Activated B cell treated with CpG ODN at 0.5 μM for 24 hours (primary cell): Measurements from ENCODE around the gene LEMD1. TPM values are rescaled to one million over a fixed set of nuclear protein-coding genes. Genes with fewer than 3 reads are reported as not detected.

Source experiments
- ATAC-seq: fragments of 200-7000 bp; cut with Tn5 transposase; one replicate; pipeline ENCODE4 v1.10.0; 2021; ENCODE audit warnings: low read depth, mild to moderate bottlenecking, moderate library complexity
- CTCF ChIA-PET: fragments of 350-600 bp; sonication (Branson Sonifier 250); formaldehyde crosslinking; loops from one replicate; lab custom pipeline; 2021; ENCODE audit warnings: antibody characterized with exemption; lab: Charles Lee
- POLR2A ChIA-PET: fragments of 350-600 bp; sonication (Branson Sonifier 250); formaldehyde crosslinking; loops from one replicate; lab custom pipeline; 2021; ENCODE audit warnings: antibody characterized with exemption; lab: Charles Lee
- DNase-seq: peaks from one replicate; pipeline ENCODE4 v3.0.0; 2022
- H3K27ac Mint-ChIP-seq: one replicate; pipeline ENCODE4 v1.8.0; 2020; ENCODE audit warnings: mixed read lengths
- H3K27me3 Mint-ChIP-seq: one replicate; pipeline ENCODE4 v1.8.0; 2021; ENCODE audit warnings: mixed read lengths
- H3K36me3 Mint-ChIP-seq: one replicate; pipeline ENCODE4 v1.8.0; 2021; ENCODE audit warnings: low read depth, mixed read lengths
- H3K4me1 Mint-ChIP-seq: one replicate; pipeline ENCODE4 v1.8.0; 2021; ENCODE audit warnings: mixed read lengths
- H3K4me3 Mint-ChIP-seq: one replicate; pipeline ENCODE4 v1.8.0; 2020; ENCODE audit warnings: mild to moderate bottlenecking, mixed read lengths
- H3K9me3 Mint-ChIP-seq: one replicate; pipeline ENCODE4 v1.8.0; 2020; ENCODE audit warnings: mixed read lengths
- intact Hi-C: fragments of 100-400 bp; cut with micrococcal nuclease; formaldehyde crosslinking; loops from one replicate; pipeline ENCODE4 v1.15.1; 2024
- total RNA-seq: library from RNA; stranded (reverse); gene quantifications from 2 replicates; pipeline ENCODE4 v1.2.3, GENCODE V29; 2022
- TF ChIP-seq, protein P1 (sequence below): fragments of 200-600 bp; IDR thresholded peaks from one replicate; pipeline ENCODE4 v1.8.0; 2022; ENCODE audit warnings: antibody characterized with exemption, mild to moderate bottlenecking

The LEMD1 gene
- total RNA-seq, 1 donor from 2014 or later: not detected

GRCh38 chr1:205342986-205343385 is 78.9 kb downstream of the LEMD1 start:
- TF ChIP-seq, protein P1, sequence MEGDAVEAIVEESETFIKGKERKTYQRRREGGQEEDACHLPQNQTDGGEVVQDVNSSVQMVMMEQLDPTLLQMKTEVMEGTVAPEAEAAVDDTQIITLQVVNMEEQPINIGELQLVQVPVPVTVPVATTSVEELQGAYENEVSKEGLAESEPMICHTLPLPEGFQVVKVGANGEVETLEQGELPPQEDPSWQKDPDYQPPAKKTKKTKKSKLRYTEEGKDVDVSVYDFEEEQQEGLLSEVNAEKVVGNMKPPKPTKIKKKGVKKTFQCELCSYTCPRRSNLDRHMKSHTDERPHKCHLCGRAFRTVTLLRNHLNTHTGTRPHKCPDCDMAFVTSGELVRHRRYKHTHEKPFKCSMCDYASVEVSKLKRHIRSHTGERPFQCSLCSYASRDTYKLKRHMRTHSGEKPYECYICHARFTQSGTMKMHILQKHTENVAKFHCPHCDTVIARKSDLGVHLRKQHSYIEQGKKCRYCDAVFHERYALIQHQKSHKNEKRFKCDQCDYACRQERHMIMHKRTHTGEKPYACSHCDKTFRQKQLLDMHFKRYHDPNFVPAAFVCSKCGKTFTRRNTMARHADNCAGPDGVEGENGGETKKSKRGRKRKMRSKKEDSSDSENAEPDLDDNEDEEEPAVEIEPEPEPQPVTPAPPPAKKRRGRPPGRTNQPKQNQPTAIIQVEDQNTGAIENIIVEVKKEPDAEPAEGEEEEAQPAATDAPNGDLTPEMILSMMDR: no peak
- no peak for DNase-seq
- intact Hi-C loops: loop anchor here (2.0 kb wide), 1 partner anchor 146 kb away; no protein-coding TSS in a partner anchor
- Mint-ChIP-seq H3K27ac (no peak overlapping the region), H3K4me1 (peaks cover 29% of the 10 kb centered on the region), H3K27me3 (peaks cover 11% of the 10 kb centered on the region), H3K4me3 (peak overlapping the region; percentile 3), H3K36me3 (no peaks in the 10 kb centered on the region), H3K9me3 (no peaks in the 10 kb centered on the region)
- ChIA-PET POLR2A (no interaction called here), CTCF (interaction anchor here (2.1 to 3.1 kb wide), 2 partner anchors 69 to 181 kb away, joined by 6 to 10 read pairs; no protein-coding TSS in a partner anchor)
- ATAC-seq: no peak

GRCh38 chr1:205340676-205341075 is 81.2 kb downstream of the LEMD1 start:
- ChIA-PET CTCF (interaction anchor here (1.0 to 2.1 kb wide), 4 partner anchors 14 to 145 kb away, joined by 3 to 6 read pairs (median 4); no protein-coding TSS in a partner anchor), POLR2A (no interaction called here)
- Mint-ChIP-seq H3K27me3 (peaks cover 9% of the 10 kb centered on the region), H3K4me1 (peaks cover 17% of the 10 kb centered on the region), H3K36me3 (no peaks in the 10 kb centered on the region), H3K4me3 (no peak overlapping the region), H3K9me3 (no peaks in the 10 kb centered on the region), H3K27ac (no peak overlapping the region)
- ATAC-seq (no peak), DNase-seq (no peak)
- intact Hi-C loops: no loop called here
- TF ChIP-seq, protein P1: no peak

GRCh38 chr1:205339717-205340116 is 82.1 kb downstream of the LEMD1 start:
- Mint-ChIP-seq H3K36me3 (no peaks in the 10 kb centered on the region), H3K4me3 (no peak overlapping the region), H3K4me1 (peaks cover 16% of the 10 kb centered on the region), H3K27ac (peak overlapping the region; percentile 31), H3K9me3 (no peaks in the 10 kb centered on the region), H3K27me3 (peaks cover 8% of the 10 kb centered on the region)
- ATAC-seq: peak; percentile 66
- no peak for DNase-seq
- ChIA-PET CTCF (interaction anchor here (1.0 to 2.1 kb wide), 6 partner anchors 10 to 185 kb away, joined by 3 to 6 read pairs (median 4); no protein-coding TSS in a partner anchor), POLR2A (interaction anchor here (0.8 to 1.3 kb wide), 4 partner anchors 52 to 69 kb away, joined by 3 to 4 read pairs (median 3); no protein-coding TSS in a partner anchor)
- TF ChIP-seq, protein P1: no peak
- intact Hi-C loops: loop anchor here (5.0 kb wide), 1 partner anchor 217 kb away; the partner anchor contains the start of gene RBBP5

GRCh38 chr1:205339197-205339702 is 82.6 kb downstream of the LEMD1 start:
- DNase-seq (no peak), ATAC-seq (peak; percentile 36)
- POLR2A ChIA-PET: interaction anchor here (0.8 to 1.3 kb wide), 4 partner anchors 51 to 68 kb away, joined by 3 to 4 read pairs (median 3); no protein-coding TSS in a partner anchor
- H3K27me3 Mint-ChIP-seq: peaks cover 3% of the 10 kb centered on the region
- TF ChIP-seq, protein P1: no peak
- H3K4me3 Mint-ChIP-seq: no peak overlapping the region
- peaks cover 11% of the 10 kb centered on the region for H3K4me1 Mint-ChIP-seq
- intact Hi-C loops: loop anchor here (5.0 kb wide), 1 partner anchor 217 kb away; the partner anchor contains the start of gene RBBP5
- H3K9me3 Mint-ChIP-seq: no peaks in the 10 kb centered on the region
- no peaks in the 10 kb centered on the region for H3K36me3 Mint-ChIP-seq
- CTCF ChIA-PET: interaction anchor here (1.0 to 2.1 kb wide), 6 partner anchors 11 to 185 kb away, joined by 3 to 6 read pairs (median 4); no protein-coding TSS in a partner anchor
- peak overlapping the region; percentile 31 for H3K27ac Mint-ChIP-seq

DNA sequence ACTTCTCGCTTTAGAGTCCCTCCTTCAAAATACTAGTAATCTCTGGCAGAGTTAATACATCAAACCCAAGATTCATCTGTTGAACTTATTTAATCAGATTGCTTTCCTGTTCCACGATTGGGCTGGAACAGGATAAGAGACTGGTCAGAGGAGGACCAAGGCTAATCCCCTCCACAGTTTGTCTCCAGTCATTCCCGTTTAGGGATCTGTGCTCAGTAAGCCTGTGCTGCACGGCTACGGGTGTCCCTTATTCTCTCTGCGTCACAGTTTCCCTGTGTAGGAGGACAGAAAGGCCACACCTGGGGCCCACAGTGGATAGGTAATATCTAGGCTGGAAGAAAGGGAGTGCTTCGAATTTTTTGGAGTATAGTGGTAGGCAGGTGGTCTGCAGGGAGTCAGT is 83.8 kb downstream of the LEMD1 start:
- intact Hi-C loops: loop anchor here (5.0 kb wide), 1 partner anchor 216 kb away; the partner anchor contains the start of gene RBBP5
- peaks cover under 1% of the 10 kb centered on the region for H3K27me3 Mint-ChIP-seq

More for the DNA sequence above, 83.8 kb downstream of the LEMD1 start:
- TF ChIP-seq, protein P1: no peak
- no peak overlapping the region for H3K4me3 Mint-ChIP-seq
- DNase-seq: no peak
- no peak for ATAC-seq
- H3K9me3 Mint-ChIP-seq: no peaks in the 10 kb centered on the region
- H3K27ac Mint-ChIP-seq: peak overlapping the region; percentile 43
- POLR2A ChIA-PET: no interaction called here
- no peaks in the 10 kb centered on the region for H3K36me3 Mint-ChIP-seq
- H3K4me1 Mint-ChIP-seq: peaks cover 8% of the 10 kb centered on the region
- CTCF ChIA-PET: interaction anchor here (1.1 to 4.1 kb wide), 5 partner anchors 11 to 186 kb away, joined by 3 to 100 read pairs (median 31); no protein-coding TSS in a partner anchor
